HG03457 (cell line): Measurements from ENCODE around the gene FGD6.
"Not testable (repeated sequence)": the region's sequence is repeated elsewhere in the genome, so short reads cannot be mapped to it uniquely, and the experiment has no call there.

Experiments
- ATAC-seq: cut with Tn5 transposase; IDR thresholded peaks from one replicate; pipeline ENCODE4 v1.9.1; 2021; ENCODE audit warnings: moderate number of reproducible peaks; ENCODE audit not compliant: unreplicated experiment

FGD6 gene

GRCh38 chr12:95182868-95183415, 34.3 kb downstream of the FGD6 start:
- no peak for ATAC-seq

DNA sequence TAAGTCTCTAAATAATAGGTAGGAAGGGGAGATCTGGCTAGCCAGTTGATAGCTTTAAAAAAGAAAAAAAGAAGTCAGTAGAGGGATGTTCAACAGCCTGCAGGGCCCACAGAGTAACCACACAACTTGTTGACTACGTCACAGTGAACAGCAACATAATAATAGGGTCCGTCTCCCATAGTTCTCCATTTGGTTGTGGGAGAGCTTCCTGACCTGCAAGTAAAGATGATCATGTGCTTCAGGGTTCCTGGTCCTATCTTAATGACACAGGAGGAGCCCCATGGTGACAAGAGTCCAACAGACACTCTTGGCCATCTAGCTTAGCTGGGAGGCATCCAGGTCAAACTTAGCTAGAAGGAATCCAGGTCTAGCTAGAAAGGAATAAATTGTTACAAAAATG, 36.2 kb downstream of the FGD6 start:
- no peak for ATAC-seq

- no peak for ATAC-seq
These were observed 38.3 kb downstream of the FGD6 start for GRCh38 chr12:95179011-95179410.

- ATAC-seq = no peak
These were observed 39.1 kb downstream of the FGD6 start for GRCh38 chr12:95178136-95178535.

- ATAC-seq = no peak
These were observed 40.0 kb downstream of the FGD6 start for GRCh38 chr12:95177201-95177768.

DNA sequence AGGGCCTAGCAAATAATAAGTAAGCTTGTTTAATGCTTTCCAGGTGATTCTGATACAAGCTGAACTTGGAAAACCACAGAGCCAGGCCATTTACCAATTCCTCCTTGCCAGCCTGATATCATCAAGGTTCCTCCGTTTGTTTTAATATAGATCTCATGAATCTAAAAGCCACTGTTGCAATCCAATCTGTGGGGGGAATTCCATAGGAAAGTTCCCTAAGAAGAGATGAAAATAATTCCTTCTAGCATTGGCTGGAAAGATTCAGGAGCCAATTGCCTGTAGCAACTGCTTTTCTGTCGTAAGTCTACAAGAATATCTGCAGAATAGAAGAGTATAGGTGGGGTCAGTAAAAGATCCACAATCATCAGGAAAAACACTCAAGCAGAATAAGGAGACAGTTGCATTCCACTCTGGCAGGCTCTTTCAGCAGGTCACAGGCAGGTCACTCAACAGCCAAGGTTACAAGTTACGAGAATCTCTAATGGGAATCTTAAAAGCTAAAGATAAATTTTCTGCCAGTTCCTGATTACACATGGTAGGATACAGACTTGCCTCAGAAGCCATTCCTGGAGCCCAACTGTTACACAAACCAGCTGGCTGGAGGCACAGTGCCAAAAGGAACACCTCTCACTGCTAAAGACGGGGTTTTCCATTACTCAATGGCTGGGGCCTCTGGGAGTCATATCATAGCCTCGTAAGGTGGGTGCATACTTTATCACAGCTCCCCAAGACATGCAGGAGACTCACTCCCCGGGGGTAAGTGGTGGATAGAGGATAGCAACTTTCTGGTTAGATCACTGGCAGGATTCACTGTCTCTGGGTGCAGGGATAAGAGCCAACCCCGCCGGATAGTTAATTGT, 43.6 kb downstream of the FGD6 start:
- ATAC-seq = no peak

GRCh38 chr12:95169368-95169767, 47.9 kb downstream of the FGD6 start:
- ATAC-seq = no peak

DNA sequence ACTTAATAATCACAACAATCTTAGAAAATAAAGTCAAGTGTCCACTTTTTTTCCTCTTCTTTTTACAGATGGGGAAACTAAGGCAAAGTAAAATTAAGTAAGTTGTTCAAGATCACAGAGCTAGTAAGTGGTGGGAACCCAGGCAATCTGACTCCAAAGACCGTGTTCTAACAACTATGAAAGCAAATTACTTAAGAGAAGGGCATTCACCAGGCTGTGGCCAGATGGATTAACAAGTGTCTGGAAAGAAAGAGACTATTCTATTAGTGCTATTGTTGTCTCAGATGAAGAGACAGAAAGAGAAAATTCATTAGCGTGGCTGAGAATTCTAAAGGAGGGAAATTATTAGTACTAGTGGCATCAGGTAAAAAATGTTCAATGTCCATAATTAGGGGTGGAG, 48.5 kb downstream of the FGD6 start:
- ATAC-seq = no peak

- no peak for ATAC-seq
These were observed 52.6 kb downstream of the FGD6 start for GRCh38 chr12:95164656-95165055.

DNA sequence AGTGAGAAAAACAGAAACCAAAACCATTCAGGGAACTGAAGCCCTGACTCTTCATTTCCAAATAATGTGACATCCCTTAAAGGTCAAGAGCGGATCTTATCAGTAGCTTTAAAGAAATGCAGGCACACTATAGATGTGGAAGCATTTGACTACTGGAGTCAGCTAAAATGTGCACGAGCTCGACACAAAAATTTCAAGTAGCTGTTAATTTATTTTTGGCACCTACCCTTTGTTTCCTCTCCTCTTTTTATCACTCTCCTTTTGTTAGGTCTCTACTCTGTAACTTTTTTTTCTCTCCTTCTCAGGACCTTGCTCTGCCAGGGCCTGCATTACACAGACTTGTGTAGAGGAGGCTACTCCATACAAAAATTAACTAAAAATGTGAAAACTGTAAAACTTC, 58.3 kb downstream of the FGD6 start:
- ATAC-seq = no peak

- ATAC-seq = no peak
These were observed 65.4 kb downstream of the FGD6 start for GRCh38 chr12:95151821-95152220.

GRCh38 chr12:95151406-95151805, 65.9 kb downstream of the FGD6 start:
- ATAC-seq = no peak

DNA sequence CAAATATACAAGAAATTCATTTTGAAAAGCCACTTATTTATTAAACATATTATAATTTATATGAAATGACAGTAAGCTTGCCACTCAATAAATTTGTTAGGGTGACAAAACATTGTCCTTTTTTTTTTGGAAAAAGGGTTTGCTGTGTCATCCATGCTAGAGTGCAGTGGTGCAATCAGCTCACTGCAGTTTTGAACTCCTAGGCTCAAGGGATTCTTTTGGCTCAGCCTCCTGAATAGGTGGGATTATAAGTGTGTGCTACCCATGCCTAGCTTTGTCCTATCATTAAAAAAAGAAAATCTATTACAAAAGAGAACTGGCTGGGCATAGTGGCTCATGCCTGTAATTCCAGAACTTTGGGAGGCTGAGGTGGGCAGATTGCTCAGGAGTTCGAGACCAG, 66.8 kb downstream of the FGD6 start:
- ATAC-seq = no peak

GRCh38 chr12:95147866-95148265, 69.4 kb downstream of the FGD6 start:
- ATAC-seq = no peak

DNA sequence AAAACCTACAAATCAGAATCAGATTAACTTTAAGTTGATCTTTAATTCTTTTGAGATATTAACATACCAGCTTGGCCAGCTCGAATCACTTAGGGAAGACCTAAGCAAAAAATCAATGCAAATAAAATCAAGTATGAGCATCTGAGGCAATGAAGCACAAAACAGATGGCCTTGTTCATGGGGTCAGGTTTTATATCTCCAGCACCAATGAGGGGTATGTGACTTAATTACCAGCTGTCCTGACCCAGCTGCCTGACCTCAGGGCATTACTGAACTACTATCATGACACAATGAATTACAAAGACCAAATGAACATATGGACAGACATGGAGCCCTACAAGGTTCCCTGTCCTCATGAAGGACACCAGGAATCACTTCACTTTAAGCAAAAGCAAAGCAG, 70.5 kb downstream of the FGD6 start:
- no peak for ATAC-seq

DNA sequence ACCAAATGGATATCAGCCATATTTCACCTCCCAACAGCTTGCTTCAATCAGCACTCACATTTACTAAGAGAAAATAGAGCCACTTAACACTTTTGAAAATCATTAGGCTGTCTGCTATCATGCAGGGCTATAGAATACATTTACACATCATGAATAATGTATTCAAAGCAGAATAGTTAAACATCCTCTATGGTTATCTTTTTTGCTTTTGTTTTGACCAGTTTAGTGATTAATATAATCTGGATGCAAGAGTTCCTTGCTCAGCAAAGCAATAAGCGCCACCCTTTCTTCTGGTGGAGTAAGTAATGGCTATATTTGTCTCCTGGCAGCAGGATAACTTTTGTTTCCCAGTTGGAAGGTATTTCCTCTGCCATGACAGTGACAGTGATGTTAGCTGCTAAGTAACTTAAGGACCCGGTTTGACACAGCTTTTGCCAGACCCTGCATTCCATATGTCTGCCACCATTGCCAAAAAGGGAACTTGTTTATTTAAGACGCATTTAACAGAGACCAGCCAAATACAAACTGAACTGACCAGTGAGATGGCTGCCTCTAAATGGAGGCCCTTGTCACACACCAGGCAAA, 73.6 kb downstream of the FGD6 start:
- no peak for ATAC-seq

DNA sequence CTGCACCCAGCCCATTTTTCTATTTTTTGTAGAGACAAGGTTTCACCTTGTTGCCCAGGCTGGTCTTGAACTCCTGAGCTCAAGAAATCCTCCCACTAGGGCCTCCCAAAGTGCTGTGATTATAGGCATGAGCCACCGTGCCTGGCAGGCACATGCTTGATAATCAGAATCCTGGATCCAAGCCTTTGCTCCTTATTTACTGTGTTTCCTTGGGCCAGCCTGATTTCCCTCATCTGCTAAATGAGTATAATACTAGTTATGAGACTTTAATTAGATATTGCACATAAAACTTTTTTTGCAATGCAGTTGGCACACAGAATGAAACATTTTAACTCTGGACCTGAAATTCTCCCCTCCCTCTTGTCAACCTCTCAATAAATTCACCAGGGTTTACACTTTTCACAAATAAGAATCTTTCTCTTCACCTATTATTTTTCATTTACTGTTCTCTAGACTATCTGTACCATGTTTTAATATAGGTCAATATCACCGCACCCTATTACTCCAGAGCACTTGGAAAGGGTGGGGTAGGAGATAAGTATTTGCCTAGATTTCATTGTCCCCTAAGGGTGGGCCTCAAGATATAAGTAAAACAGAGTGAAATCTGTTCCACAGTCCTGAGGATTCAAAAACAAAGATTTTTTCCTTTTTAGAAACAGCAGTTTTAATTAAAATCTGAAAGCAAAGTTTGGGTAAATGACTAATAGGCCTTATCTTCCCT, 74.7 kb downstream of the FGD6 start:
- no peak for ATAC-seq

- no peak for ATAC-seq
These were observed 76.0 kb downstream of the FGD6 start for GRCh38 chr12:95141310-95141709.

GRCh38 chr12:95138031-95138430, 79.2 kb downstream of the FGD6 start:
- ATAC-seq = not testable (repeated sequence)

GRCh38 chr12:95136598-95136997, 80.7 kb downstream of the FGD6 start:
- ATAC-seq = no peak

DNA sequence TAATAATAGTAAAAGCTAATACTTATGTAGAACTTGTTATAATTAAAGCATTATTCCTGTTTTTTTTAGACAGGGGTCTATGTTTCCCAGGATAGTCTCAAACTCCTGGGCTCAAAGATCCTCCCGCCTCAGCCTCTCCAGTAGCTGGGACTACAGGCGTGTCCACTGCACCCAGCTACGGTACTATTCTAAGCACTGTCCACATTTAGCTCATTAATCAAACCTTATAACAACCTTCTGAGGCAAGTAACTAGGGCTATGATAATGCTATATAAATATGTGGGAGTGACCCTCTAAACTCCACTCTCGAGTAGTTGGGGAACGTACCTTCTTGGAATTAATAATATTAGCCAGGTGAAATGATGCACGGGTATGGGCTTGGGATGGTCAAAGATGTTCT, 83.2 kb downstream of the FGD6 start:
- ATAC-seq = no peak
